Measurements from ENCODE around the gene CACNA2D4.

CACNA2D4 gene

GRCh38 chr12:1885599-1886245 lies 32.7 kb downstream of the CACNA2D4 start:
- no peak for DNase-seq
- no peaks in the 10 kb centered on the region for H3K36me3 ChIP-seq
- H3K27me3 ChIP-seq, result no peaks in the 10 kb centered on the region

GRCh38 chr12:1885082-1885596 lies 33.3 kb downstream of the CACNA2D4 start:
- no peaks in the 10 kb centered on the region for H3K4me1 ChIP-seq
- H3K9me3 ChIP-seq, result no peaks in the 10 kb centered on the region
- no peaks in the 10 kb centered on the region for H3K27me3 ChIP-seq
- TF ChIP-seq, protein P1, sequence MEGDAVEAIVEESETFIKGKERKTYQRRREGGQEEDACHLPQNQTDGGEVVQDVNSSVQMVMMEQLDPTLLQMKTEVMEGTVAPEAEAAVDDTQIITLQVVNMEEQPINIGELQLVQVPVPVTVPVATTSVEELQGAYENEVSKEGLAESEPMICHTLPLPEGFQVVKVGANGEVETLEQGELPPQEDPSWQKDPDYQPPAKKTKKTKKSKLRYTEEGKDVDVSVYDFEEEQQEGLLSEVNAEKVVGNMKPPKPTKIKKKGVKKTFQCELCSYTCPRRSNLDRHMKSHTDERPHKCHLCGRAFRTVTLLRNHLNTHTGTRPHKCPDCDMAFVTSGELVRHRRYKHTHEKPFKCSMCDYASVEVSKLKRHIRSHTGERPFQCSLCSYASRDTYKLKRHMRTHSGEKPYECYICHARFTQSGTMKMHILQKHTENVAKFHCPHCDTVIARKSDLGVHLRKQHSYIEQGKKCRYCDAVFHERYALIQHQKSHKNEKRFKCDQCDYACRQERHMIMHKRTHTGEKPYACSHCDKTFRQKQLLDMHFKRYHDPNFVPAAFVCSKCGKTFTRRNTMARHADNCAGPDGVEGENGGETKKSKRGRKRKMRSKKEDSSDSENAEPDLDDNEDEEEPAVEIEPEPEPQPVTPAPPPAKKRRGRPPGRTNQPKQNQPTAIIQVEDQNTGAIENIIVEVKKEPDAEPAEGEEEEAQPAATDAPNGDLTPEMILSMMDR (IDR thresholded peaks at IDR 0.05; ENCODE audit: low read depth, low read length), result no peak
- no peaks in the 10 kb centered on the region for H3K36me3 ChIP-seq
- no peak for DNase-seq
- H3K4me3 ChIP-seq (ENCODE audit: low read depth, low read length), result no peak overlapping the region

More at GRCh38 chr12:1885599-1886245, 32.7 kb downstream of the CACNA2D4 start:
- no peak overlapping the region for H3K4me3 ChIP-seq (ENCODE audit: low read depth, low read length)
- H3K4me1 ChIP-seq, result no peaks in the 10 kb centered on the region
- no peaks in the 10 kb centered on the region for H3K9me3 ChIP-seq
- TF ChIP-seq, protein P1 (IDR thresholded peaks at IDR 0.05; ENCODE audit: low read depth, low read length), result no peak

DNA sequence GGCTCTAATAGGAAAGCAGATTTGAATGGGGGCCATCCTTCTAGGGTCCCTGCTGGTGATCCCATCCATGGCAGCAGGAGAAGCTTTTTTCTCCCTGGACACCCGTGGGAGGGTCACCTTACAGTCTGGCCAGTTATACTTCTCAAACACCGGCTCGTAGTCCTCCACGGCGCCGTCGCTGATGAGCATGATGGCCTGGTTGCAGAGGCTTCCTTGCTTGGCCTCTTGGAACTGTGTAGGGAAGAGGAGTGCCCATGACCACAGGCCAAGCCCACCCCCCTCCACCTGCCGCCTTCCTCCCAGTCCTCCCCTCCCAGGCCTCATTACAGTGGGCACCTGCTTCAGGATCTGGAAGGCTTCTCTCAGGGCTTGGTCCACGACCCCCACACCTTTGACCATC lies 33.8 kb downstream of the CACNA2D4 start:
- Histone ChIP-seq H3K4me3 (ENCODE audit: low read depth, low read length) (no peak overlapping the region), H3K9me3 (no peaks in the 10 kb centered on the region), H3K4me1 (no peaks in the 10 kb centered on the region), H3K27me3 (no peaks in the 10 kb centered on the region), H3K36me3 (no peaks in the 10 kb centered on the region)
- TF ChIP-seq, protein P1 (IDR thresholded peaks at IDR 0.05; ENCODE audit: low read depth, low read length), result no peak
- no peak for DNase-seq

- no peaks in the 10 kb centered on the region for H3K27me3 ChIP-seq
Measured at GRCh38 chr12:1883513-1883912, 34.9 kb downstream of the CACNA2D4 start.

GRCh38 chr12:1882850-1883470 lies 35.5 kb downstream of the CACNA2D4 start:
- H3K27me3 ChIP-seq, result no peaks in the 10 kb centered on the region
- H3K9me3 ChIP-seq, result no peaks in the 10 kb centered on the region
- H3K4me3 ChIP-seq (ENCODE audit: low read depth, low read length), result no peak overlapping the region
- DNase-seq, result no peak
- H3K36me3 ChIP-seq, result no peaks in the 10 kb centered on the region
- no peaks in the 10 kb centered on the region for H3K4me1 ChIP-seq
- TF ChIP-seq, protein P1 (IDR thresholded peaks at IDR 0.05; ENCODE audit: low read depth, low read length), result no peak

More at GRCh38 chr12:1883513-1883912, 34.9 kb downstream of the CACNA2D4 start:
- TF ChIP-seq, protein P1 (IDR thresholded peaks at IDR 0.05; ENCODE audit: low read depth, low read length), result no peak
- no peaks in the 10 kb centered on the region for H3K4me1 ChIP-seq
- H3K4me3 ChIP-seq (ENCODE audit: low read depth, low read length), result no peak overlapping the region
- no peaks in the 10 kb centered on the region for H3K9me3 ChIP-seq
- H3K36me3 ChIP-seq, result no peaks in the 10 kb centered on the region
- no peak for DNase-seq

- TF ChIP-seq, protein P1 (IDR thresholded peaks at IDR 0.05; ENCODE audit: low read depth, low read length), result no peak
- no peaks in the 10 kb centered on the region for H3K9me3 ChIP-seq
- no peak for DNase-seq
- H3K27me3 ChIP-seq, result no peaks in the 10 kb centered on the region
- no peak overlapping the region for H3K4me3 ChIP-seq (ENCODE audit: low read depth, low read length)
- no peaks in the 10 kb centered on the region for H3K36me3 ChIP-seq
- no peaks in the 10 kb centered on the region for H3K4me1 ChIP-seq
Measured at GRCh38 chr12:1882405-1882804, 36.0 kb downstream of the CACNA2D4 start.

Data from BE2C (cell line).